ENCODE data around the gene TGM5. TPM values are rescaled to one million over a fixed set of nuclear protein-coding genes. Genes with fewer than 3 reads are reported as not detected.

TGM5 gene
- total RNA-seq, 1 donor from 2014 or later = 6.8 TPM

GRCh38 chr15:43190178-43190577 is 76.5 kb downstream of the TGM5 start:
- no peak for DNase-seq

GRCh38 chr15:43189296-43189695 is 77.4 kb downstream of the TGM5 start:
- DNase-seq = no peak

GRCh38 chr15:43187544-43188155 is 79.1 kb downstream of the TGM5 start:
- DNase-seq = peak; percentile 34

- no peak for DNase-seq
Measured at GRCh38 chr15:43186003-43186353, 80.8 kb downstream of the TGM5 start.

GRCh38 chr15:43185157-43186002 is 81.3 kb downstream of the TGM5 start, which contains the start of gene CCNDBP1:
TSS of gene CCNDBP1 (plus strand) at chr15:43185403. CDS start at chr15:43185499, 96 bp downstream.
- peak; percentile 85 for DNase-seq

GRCh38 chr15:43184407-43185124 is 82.2 kb downstream of the TGM5 start:
- DNase-seq = no peak

- DNase-seq = no peak
Measured at GRCh38 chr15:43183270-43183669, 83.5 kb downstream of the TGM5 start.

Small RNAs within 50 kb of the gene (small RNA-seq; reads per million reads assigned to genes)
- not detected for gene RF00019 (ENCODE audit: low replicate concordance)

Other genes starting within 250 kb of the TGM5 start
- gene UBR1, start 160.9 kb downstream of the TGM5 start, total RNA-seq = 32.4 TPM
- 16.6 TPM for gene TMEM62, start 133.3 kb downstream of the TGM5 start, total RNA-seq
- gene CCNDBP1, start 81.5 kb downstream of the TGM5 start, total RNA-seq = 44.7 TPM
- 4.6 TPM for gene EPB42, start 45.9 kb downstream of the TGM5 start, total RNA-seq
- not detected for gene TGM7, start 35.3 kb upstream of the TGM5 start, total RNA-seq
- 5.2 TPM for gene LCMT2, start 63.6 kb upstream of the TGM5 start, total RNA-seq
- gene ZSCAN29, start 104.1 kb upstream of the TGM5 start, total RNA-seq = 37.8 TPM
- gene TUBGCP4, start 104.2 kb upstream of the TGM5 start, total RNA-seq = 13.2 TPM
- gene TP53BP1, start 226.2 kb upstream of the TGM5 start, total RNA-seq = 87.9 TPM

Measured in tongue (tissue), 3 donors.